Measurements from ENCODE around the gene GLRA1.
"Not testable (repeated sequence)": the region's sequence is repeated elsewhere in the genome, so short reads cannot be mapped to it uniquely, and the experiment has no call there.

The GLRA1 gene

GRCh38 chr5:151912360-151912759 lies 12.3 kb downstream of the GLRA1 start:
- no peak for DNase-seq

GRCh38 chr5:151911011-151911410 lies 13.6 kb downstream of the GLRA1 start:
- no peak for DNase-seq

GRCh38 chr5:151909628-151910027 lies 15.0 kb downstream of the GLRA1 start:
- DNase-seq = no peak

DNA sequence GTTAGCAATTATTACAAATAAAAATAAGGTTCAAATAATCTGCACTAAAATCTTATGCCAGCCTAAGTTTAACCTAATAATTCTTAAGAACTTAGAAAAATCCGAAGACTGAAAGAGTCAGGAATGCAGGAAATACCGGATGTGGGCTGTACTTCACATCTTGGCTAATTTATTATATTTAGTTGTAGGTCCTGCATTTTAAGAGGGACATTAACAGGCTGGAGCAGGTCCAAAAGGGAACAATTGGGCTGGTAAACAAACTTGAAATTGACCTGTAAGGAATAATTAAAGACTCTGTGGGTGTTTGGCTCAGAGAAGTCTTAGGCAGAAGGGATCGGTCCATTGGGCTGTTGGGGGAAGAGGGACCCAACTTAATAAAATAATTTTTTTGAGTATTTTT lies 18.4 kb downstream of the GLRA1 start:
- no peak for DNase-seq

DNA sequence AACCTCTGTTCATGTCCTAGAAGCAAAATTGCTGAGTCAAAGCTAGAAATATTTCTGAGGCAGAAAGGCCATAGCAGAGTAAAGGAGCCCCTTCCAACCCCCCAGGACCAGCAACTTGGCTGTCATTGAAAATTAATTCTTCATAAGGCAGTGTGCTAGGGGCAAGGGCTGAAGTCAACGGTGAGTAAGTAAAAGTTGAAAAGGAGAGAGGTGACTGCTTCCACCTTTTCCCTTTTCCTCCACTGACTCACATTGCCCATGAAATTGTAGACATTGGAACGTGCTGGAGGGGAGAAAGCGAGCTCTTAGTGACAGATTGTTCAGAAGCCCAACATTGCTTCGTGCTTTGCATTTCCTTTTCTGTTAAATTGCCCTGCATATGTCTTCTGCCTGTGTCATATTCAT lies 19.1 kb downstream of the GLRA1 start:
- no peak for DNase-seq

GRCh38 chr5:151904909-151905308 lies 19.7 kb downstream of the GLRA1 start:
- no peak for DNase-seq

DNA sequence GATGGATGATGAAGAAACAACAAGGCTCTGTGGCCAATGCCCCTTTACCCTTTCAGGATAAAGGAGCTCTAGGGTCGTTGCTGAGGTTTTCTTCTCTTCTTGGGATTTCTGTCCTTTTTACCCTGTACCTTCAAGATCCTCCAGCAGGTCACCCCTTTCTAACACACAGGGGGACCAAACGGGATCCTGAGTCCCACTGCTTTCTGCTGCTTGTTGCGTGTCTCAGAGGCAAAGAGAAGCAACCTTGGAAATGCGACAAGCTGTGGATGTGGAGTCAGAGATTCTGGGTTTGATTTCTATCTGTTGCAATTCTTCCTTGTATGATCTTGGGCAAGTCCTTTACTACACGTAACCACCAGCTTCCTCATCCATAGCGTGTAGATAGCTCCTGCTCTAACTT lies 20.5 kb downstream of the GLRA1 start:
- DNase-seq = no peak

DNA sequence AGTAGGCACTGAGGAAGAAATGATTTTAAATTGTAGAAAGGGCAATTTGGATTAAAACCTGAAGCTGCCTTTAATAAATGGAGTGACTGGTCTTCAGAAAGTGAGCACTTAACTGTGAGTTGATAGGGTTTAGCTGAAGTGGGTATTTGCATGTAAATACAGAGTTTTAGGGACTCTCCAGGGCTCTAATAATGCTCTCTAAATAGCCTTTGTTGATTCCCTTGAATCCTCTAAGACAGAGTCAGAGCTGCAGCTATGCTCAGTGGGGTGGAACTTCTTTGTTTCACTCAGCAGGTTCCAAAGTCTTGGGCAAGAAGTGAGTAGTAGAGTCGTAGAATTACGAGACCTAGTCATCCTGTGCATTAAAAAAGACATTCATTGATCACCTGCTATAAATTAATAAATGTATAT lies 21.4 kb downstream of the GLRA1 start:
- no peak for DNase-seq

GRCh38 chr5:151902215-151902614 lies 22.4 kb downstream of the GLRA1 start:
- DNase-seq = no peak

DNA sequence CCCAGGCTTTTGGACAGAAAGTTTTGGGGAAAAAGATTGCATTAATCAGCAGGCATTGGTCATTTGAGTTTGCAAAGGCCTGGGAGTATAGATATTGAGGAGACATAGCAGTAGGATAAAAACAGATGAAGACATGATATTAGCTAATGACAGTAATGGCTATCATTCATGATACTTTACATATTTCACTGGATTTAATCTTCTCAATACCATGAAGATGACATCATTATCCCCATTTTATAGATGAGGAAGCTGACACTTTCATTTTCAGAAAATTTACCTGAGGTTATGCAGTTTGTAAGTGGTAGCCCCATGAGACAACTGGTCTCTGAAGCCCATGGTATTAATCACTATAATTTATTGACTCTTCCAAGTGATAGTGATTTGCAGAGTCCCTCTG lies 23.0 kb downstream of the GLRA1 start:
- DNase-seq = no peak

GRCh38 chr5:151900891-151901290 lies 23.8 kb downstream of the GLRA1 start:
- no peak for DNase-seq

DNA sequence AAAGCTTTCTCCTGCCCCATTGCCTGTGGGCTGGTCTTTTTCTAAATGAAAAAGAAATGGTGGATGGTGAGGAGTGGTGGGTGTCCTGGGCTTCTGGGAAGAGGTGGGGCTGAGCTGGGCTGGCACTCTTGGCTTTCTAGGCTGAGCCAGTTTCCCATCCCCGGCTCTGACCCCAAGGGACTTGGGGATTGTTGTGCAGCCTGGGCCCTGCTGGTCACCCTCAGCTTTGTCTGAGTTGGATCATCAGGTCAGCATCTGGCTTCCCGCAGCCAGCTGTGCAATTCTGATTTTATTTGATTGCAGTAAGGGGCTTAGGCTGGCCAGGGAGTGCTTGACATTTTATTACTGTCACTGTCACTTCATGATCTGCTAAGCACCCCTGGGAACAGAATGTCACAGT lies 25.3 kb downstream of the GLRA1 start:
- DNase-seq = no peak

DNA sequence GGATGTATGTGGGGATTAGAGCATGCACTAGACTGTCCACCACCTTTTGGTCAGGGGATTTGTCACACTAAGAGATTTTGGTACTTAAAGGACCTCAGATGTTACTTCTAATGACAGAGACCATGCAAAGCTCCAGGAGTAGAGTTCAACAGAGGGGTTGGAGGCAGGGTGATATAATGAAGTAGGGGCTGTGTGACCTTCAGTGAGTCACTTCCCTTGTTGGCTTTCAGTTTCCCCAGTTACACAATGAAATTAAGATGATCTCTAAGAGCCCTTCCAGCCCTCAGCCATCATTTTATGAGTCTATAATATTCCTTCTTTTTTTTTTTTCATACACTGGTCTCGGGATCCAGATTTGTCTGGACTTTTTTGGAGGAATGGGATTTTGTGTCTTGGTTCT lies 26.8 kb downstream of the GLRA1 start:
- no peak for DNase-seq

- DNase-seq = no peak
These were observed 27.6 kb downstream of the GLRA1 start for GRCh38 chr5:151897020-151897552.

- DNase-seq = no peak
These were observed 28.5 kb downstream of the GLRA1 start for GRCh38 chr5:151896031-151896691.

DNA sequence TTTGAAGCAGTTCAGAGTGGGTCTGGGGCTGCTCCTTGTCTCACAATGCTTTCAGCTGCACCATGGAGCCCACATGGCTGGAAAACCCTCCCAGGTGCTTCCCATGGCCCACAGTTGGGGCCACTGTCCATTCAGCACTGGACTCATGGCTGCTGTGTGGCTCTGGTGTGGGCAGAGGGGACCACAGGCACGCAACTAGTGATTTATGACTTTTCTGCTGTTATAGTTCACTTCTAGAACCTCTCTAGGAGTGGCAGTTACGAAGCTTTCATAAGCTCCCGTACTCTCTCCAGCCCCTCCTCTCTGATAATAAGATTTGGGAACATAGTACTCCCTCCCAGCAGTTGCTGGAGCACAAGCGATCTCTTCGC lies 29.0 kb downstream of the GLRA1 start:
- DNase-seq = no peak

DNA sequence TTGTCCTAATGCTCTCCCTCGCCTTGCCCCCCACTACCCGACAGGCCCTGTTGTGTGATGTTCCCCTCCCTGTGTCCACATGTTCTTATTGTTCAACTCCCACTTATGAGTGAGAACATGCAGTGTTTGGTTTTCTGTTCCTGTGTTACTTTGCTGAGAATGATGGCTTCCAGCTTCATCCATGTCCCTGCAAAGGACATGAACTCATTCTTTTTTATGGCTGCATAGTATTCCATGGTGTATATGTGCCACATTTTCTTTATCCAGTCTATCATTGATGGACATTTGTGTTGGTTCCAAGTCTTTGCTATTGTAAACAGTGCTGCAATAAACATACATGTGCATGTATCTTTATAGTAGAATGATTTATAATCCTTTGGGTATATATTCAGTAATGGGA lies 31.2 kb downstream of the GLRA1 start:
- not testable (repeated sequence) for DNase-seq

DNA sequence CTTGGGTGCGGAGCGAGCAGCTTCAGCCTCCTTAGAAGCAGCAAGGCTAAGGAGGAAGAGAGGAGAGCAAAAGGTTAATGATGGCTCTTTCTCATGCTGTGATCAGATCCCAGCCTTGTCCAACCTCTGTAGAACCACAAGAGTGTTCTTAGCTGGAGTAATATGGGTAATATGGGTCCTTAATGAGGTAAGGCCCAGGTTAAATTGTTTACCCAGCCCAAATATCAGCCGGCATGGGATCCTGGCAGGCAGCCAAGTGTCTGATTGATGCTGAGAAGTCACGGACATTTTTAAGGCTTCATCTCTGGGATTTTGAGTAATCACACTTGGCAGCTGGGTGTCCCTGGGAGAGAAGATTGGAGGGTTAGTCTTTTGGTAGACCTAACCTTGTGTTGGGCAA lies 32.3 kb downstream of the GLRA1 start:
- DNase-seq = no peak

DNA sequence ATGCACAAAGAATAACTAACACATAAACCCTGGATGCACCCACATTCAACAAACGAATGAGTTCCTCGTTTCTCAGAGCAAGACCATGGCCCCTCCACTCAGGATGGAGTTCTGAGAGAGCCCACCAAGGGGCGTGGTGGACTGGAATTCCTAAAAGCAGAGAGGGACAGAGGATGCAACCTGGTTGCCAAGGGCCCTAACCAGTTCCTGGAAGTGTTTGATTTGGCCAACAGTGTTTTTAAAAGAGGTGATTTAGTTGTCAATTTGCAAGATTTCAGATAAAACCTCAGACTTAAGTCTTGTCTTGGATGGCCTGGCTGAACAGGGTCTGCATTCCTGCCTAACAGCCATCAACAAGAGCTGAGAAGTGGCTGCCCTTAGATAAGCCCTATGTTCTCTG lies 34.4 kb downstream of the GLRA1 start:
- no peak for DNase-seq

DNA sequence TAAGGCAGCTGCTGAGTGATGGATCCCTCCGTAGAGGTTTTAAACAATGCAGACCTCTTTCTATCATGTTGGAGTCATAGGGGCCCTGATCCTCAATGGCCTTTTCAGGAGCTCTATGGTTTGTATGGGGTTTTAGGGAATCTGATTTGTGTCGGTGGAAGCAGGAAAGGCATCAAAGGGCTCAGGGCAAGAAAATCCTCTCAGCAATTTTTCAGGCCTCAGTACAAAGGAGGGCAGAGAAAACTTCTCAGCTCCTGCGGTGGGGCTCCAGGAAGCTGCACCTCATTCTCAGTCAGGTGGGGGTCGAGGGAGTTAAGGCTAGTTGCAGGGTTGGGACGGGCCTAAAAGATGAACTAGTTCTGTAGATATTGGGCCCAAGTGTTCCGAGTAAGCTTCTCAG lies 35.0 kb downstream of the GLRA1 start:
- DNase-seq = no peak

GRCh38 chr5:151886546-151887275 lies 37.9 kb downstream of the GLRA1 start:
- DNase-seq = no peak

DNA sequence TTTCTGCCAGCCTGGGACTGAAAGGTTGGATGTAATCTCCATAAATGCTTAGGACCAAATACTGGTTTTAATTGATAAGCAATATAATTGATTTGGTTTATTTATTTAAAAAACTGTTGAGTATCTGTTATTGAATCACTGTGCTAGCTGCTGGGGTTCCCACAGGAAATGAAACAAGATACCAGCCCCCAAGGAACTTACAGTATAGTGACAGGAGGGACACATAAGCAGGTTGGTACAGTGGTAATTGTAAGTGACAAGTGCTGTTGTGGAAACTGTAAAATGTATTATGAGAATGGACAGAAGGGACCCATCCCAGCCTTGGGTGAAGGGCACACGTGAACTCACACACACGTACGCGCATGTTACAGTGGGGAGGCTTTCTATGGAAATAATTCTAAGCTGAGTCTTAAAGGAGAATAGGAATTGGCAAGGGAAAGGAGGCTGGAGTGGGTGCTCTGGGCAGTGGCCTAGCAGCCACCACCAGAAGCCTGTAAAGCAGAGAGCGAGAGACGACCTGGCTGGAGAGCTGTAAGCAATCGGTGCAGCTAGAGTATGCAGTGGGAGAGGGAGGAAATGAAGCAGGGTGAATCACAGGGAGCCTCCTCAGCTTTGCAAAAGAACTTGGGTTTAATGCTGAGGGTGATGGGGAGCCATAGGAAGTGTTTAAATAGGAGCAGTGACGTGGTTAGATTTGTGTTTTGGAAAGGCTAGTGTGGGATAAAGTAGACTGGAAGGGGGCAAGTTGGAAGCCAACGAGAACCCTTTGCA lies 39.3 kb downstream of the GLRA1 start:
- no peak for DNase-seq

GRCh38 chr5:151881621-151882225 lies 42.9 kb downstream of the GLRA1 start:
- no peak for DNase-seq
